Spleen (tissue), 11 donors: Measurements from ENCODE around the gene TRIM29. TPM values are rescaled to one million over a fixed set of nuclear protein-coding genes. Genes with fewer than 3 reads are reported as not detected.

Source experiments
- DNase-seq: peaks from one replicate; pipeline ENCODE4 v3.0.0-alpha.2; 2020
- H3K27ac ChIP-seq, 8 donors: fragments of 200-600 bp; sonication (generic) in 7 of 8; 1 replicate in 4 of 8; 2 replicates in 4 of 8; pipeline versions ENCODE4 v1.5.0 to v1.8.0; 2016 to 2021; ENCODE audit warnings: inconsistent platforms in 4 of 8, mild to moderate bottlenecking in 4 of 8, moderate library complexity in 1 of 8
- H3K27me3 ChIP-seq, 7 donors: fragments of 200-600 bp; sonication (generic) in 6 of 7; replicated peaks in 1 of 7; 1 replicate in 4 of 7; 2 replicates in 3 of 7; pipeline versions ENCODE4 v1.5.0 to v1.8.0; 2016 to 2021; ENCODE audit warnings: inconsistent platforms in 3 of 7, mild to moderate bottlenecking in 1 of 7
- H3K36me3 ChIP-seq, 6 donors: fragments of 200-600 bp; sonication (generic) in 5 of 6; 1 replicate in 4 of 6; 2 replicates in 2 of 6; pipeline versions ENCODE4 v1.5.0 to v1.8.0; 2016 to 2021; ENCODE audit warnings: inconsistent platforms in 2 of 6
- H3K4me1 ChIP-seq, 6 donors: fragments of 200-600 bp; sonication (generic) in 5 of 6; 1 replicate in 3 of 6; 2 replicates in 3 of 6; pipeline versions ENCODE4 v1.5.0 to v1.8.0; 2016 to 2021; ENCODE audit warnings: inconsistent platforms in 3 of 6
- H3K4me3 ChIP-seq, 8 donors: fragments of 200-600 bp; sonication (generic) in 7 of 8; 1 replicate in 4 of 8; 2 replicates in 4 of 8; pipeline versions ENCODE4 v1.5.0 to v1.8.0; 2016 to 2021; ENCODE audit warnings: inconsistent platforms in 4 of 8, mild to moderate bottlenecking in 4 of 8, moderate library complexity in 2 of 8
- H3K9me3 ChIP-seq, 8 donors: fragments of 200-600 bp; sonication (generic) in 7 of 8; 1 replicate in 4 of 8; 2 replicates in 4 of 8; pipeline versions ENCODE4 v1.5.0 to v1.8.0; 2016 to 2021; ENCODE audit warnings: inconsistent platforms in 4 of 8
- POLR2A ChIP-seq, 3 donors: fragments of 450-650 bp; IDR thresholded peaks; one replicate each; pipeline ENCODE4 v1.5.1; 2017; ENCODE audit warnings: antibody characterized with exemption in 3 of 3, mild to moderate bottlenecking in 1 of 3
- POLR2AphosphoS5 ChIP-seq, 3 donors: sonication (generic); formaldehyde crosslinking; IDR thresholded peaks; one replicate each; pipeline ENCODE4 v1.5.1; 2017; ENCODE audit warnings: antibody characterized with exemption in 3 of 3
- WGBS, 5 donors: extraction: QIAGEN DNeasy Blood & Tissue Kit in 3 of 5; methylation state at CpG; one replicate each; pipeline versions ENCODE4 v1.1.5 to v1.1.7; 2013 to 2018; 5-methylcytosine and 5-hydroxymethylcytosine counted together
- intact Hi-C: fragments of 100-400 bp; cut with DNase I; formaldehyde crosslinking; loops from one replicate; pipeline ENCODE4 v1.15.0; 2023; ENCODE audit warnings: low total_unique reads
- polyA plus RNA-seq, 3 donors: library from polyadenylated mRNA; stranded (reverse); fragments of 200-250 nt; gene quantifications; one replicate each; pipeline ENCODE4 v1.2.1, GENCODE V29; 2013
- total RNA-seq, 7 donors: library from RNA; depleted of rRNA in 3 of 7; stranded (reverse); fragments of >200 nt in 3 of 7; fragmentation: NEBNext Ultra II Directional in 4 of 7; extraction: Animal tissue kit (Norgen Biotek cat#: 25700) in 4 of 7; gene quantifications; one replicate each; pipeline versions ENCODE4 v1.1.0 to v1.2.1, GENCODE V29; 2016 to 2021
- TF ChIP-seq, protein P1 (sequence below), 11 experiments: fragments of 200-600 bp in 7 of 11; fragments of 450-650 bp in 4 of 11; sonication (generic) in 4 of 11; IDR thresholded peaks in 8 of 11; conservative IDR thresholded peaks in 3 of 11; 1 replicate in 7 of 11; 2 replicates in 4 of 11; pipeline versions ENCODE4 v1.4.0 to v1.8.0; 2016 to 2021; ENCODE audit warnings: antibody characterized with exemption in 11 of 11, inconsistent platforms in 4 of 11, mild to moderate bottlenecking in 1 of 11
- donor health status: healthy with polysubstance abuse.
- donor health status: DM: no; HTN: no; CAD: no; lungs with moderate emphysema.
- donor health status: DM: no; HTN: no; CAD: no.
- donor health status: Bipolar disorder and iron deficiency.
- donor health status: healthy.
- donor health status: DM: no; HTN: no; CAD: no.
- donor health status: DM: yes; HTN: yes; CAD: no.

The TRIM29 gene
- total and polyA plus RNA-seq, 10 donors: 0.03 to 2.0 (median 0.72) TPM; not detected in 4

DNA sequence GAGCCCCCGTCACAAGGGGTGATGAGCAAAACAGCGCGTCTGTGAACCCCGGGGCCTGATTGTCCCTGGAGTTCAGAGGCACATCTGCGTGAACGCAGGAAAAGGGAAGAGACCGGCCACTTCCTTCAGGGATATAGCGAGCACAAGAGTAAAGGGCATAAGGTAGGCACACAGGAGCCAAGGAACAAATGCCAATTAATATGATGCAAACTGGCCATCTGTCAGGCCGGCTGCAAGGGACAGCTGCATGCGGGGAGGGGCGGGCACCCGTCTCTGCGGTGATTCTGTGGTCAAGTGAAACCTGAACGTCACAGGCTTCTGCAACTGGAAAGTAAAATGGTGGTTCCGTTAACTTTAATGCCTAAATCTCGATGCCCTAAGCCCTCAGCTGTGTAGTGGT, 64.7 kb downstream of the TRIM29 start:
- no peak for TF ChIP-seq POLR2AphosphoS5 (IDR thresholded peaks at IDR 0.05)
- 74 to 85% (median 84%) methylated on average over 16 of the region's 16 CpGs for WGBS, 5 donors
- DNase-seq: no peak
- H3K36me3 ChIP-seq: no peaks in the 10 kb centered on the region
- intact Hi-C loops: no loop called here
- H3K4me1 ChIP-seq: no peaks in the 10 kb centered on the region
- H3K27ac ChIP-seq: no peak overlapping the region
- H3K4me3 ChIP-seq: no peak overlapping the region
- H3K27me3 ChIP-seq: peaks cover 0 to 40% (median 0%) of the 10 kb centered on the region in 7 donors
- H3K9me3 ChIP-seq: no peaks in the 10 kb centered on the region

DNA sequence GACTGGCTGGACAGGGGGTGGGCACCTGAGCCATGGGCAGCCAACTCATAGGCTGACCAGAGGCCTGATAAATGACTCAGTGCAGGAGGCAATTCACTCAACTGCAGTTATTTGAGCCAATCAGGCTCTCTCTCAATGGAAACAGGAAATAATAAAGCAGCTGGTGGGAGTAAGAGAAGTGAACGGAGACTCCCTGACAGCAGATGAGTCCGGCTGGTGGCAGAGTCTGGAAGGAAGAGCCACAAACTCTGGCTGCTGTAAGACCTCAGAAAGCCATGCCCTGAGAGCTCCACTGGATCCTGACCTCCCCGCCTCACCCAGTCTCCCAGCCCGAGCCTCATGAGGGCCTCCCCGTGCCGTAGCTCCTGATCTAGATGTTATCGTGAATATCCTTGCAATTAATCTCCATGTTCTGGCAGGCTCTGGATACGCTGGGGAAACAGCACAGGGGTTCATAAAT, 69.8 kb downstream of the TRIM29 start:
- 3 to 13% (median 6%) methylated on average over 8 of the region's 8 CpGs for WGBS, 5 donors
- no peak for DNase-seq
- peak in 1 of 3 donors; percentile 24 for TF ChIP-seq POLR2AphosphoS5 (IDR thresholded peaks at IDR 0.05)
- TF ChIP-seq, protein P1, sequence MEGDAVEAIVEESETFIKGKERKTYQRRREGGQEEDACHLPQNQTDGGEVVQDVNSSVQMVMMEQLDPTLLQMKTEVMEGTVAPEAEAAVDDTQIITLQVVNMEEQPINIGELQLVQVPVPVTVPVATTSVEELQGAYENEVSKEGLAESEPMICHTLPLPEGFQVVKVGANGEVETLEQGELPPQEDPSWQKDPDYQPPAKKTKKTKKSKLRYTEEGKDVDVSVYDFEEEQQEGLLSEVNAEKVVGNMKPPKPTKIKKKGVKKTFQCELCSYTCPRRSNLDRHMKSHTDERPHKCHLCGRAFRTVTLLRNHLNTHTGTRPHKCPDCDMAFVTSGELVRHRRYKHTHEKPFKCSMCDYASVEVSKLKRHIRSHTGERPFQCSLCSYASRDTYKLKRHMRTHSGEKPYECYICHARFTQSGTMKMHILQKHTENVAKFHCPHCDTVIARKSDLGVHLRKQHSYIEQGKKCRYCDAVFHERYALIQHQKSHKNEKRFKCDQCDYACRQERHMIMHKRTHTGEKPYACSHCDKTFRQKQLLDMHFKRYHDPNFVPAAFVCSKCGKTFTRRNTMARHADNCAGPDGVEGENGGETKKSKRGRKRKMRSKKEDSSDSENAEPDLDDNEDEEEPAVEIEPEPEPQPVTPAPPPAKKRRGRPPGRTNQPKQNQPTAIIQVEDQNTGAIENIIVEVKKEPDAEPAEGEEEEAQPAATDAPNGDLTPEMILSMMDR (IDR thresholded peaks at IDR 0.05 in 8 of 11, conservative IDR thresholded peaks at IDR 0.05 in 3 of 11): no peak

DNA sequence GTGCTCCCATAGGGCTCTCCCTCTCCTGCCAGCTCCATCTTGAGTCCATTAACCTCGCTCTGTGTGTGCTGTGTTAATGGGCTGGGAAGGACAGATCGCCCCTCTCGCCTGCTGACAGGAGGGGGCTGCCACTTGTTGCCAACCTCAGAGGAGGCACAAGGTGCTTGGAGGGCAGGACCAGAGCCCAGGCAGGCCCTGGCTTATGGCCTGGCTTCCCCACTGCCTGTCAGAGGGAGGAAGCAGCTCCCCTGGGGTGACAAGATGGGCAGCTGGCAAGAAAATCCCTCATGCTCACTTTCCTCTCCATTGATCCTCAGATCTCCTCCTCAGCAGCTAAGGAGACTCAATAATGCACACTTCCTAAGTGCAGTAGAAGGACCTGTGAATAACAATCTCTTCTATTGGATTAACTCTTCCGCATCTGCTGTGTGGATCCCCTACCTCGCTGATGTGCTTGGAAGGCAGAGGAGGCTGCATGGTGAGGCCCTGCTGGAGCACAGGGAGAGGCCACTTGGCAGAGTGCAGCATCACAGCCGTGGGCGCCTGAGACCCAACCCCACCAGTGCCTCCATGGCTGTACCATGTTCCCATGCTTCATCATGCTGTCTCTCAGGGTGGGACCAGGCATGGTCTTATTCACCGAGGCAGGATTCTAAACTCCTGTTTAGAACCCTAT, 70.3 kb downstream of the TRIM29 start:
- no peak for DNase-seq
- TF ChIP-seq POLR2A (IDR thresholded peaks at IDR 0.05) (no peak), POLR2AphosphoS5 (IDR thresholded peaks at IDR 0.05) (no peak)
- TF ChIP-seq, protein P1 (IDR thresholded peaks at IDR 0.05 in 8 of 11, conservative IDR thresholded peaks at IDR 0.05 in 3 of 11): no peak
- Histone ChIP-seq H3K27ac (peak overlapping the region in 5 of 8 donors; percentile 30 to 46 (median 44)), H3K4me1 (no peaks in the 10 kb centered on the region), H3K27me3 (peaks cover 0 to 61% (median 0%) of the 10 kb centered on the region in 7 donors), H3K9me3 (no peaks in the 10 kb centered on the region), H3K36me3 (no peaks in the 10 kb centered on the region), H3K4me3 (no peak overlapping the region)
- 59 to 72% (median 67%) methylated on average over 3 to 8 of the region's 8 CpGs for WGBS, 5 donors
- intact Hi-C loops: no loop called here

More for the DNA sequence above, 69.8 kb downstream of the TRIM29 start:
- H3K4me1 ChIP-seq: no peaks in the 10 kb centered on the region
- no peaks in the 10 kb centered on the region for H3K9me3 ChIP-seq
- H3K4me3 ChIP-seq: no peak overlapping the region
- H3K27ac ChIP-seq: peak overlapping the region in 5 of 8 donors; percentile 30 to 46 (median 44)
- peaks cover 0 to 56% (median 0%) of the 10 kb centered on the region in 7 donors for H3K27me3 ChIP-seq
- no peaks in the 10 kb centered on the region for H3K36me3 ChIP-seq
- intact Hi-C loops: no loop called here

DNA sequence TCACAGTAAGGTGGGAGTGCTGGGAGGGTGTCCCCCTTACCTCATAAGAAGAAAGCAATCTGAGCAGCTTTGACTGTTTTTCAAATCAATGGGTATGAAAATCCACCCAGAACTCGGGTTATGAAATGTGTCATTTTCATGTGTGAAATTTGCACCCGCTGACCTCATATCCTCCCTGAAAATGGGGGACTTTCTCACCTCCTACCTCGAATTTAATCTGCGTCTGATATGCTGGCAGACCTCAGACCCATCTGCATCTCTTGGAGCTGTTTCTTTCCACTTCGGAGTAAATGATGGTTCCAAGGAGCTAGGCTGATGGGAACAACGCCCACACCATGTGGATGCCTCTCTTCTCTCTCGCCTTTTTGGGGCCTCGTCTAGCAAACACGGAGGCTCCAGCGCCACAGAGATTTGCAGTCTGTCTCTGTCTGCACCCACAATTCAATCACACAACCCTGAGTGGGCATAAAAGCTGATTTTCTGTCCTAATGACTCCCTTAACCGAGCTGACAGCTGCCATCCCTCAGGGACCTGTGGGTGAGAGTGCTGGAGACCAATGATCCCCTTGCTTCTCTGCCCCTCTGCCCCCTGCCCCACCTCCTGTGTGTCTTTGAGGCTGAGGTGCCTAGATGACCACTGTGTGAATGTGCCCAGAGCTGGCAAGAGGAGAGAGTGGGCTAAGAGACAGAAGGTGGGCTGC, 71.0 kb downstream of the TRIM29 start:
- Histone ChIP-seq H3K36me3 (no peaks in the 10 kb centered on the region), H3K27ac (peak overlapping the region in 1 of 8 donors; percentile 45), H3K9me3 (no peaks in the 10 kb centered on the region), H3K27me3 (peaks cover 0 to 67% (median 0%) of the 10 kb centered on the region in 7 donors), H3K4me1 (no peaks in the 10 kb centered on the region), H3K4me3 (no peak overlapping the region)
- DNase-seq: no peak
- TF ChIP-seq, protein P1 (IDR thresholded peaks at IDR 0.05 in 8 of 11, conservative IDR thresholded peaks at IDR 0.05 in 3 of 11): no peak
- TF ChIP-seq POLR2A (IDR thresholded peaks at IDR 0.05): no peak
- TF ChIP-seq POLR2AphosphoS5 (IDR thresholded peaks at IDR 0.05): no peak
- WGBS, 5 donors: 75 to 87% (median 81%) methylated on average over 11 of the region's 11 CpGs
- intact Hi-C loops: no loop called here
